Right lung (tissue), 10 donors: Measurements from ENCODE around the gene XRCC3. TPM values are rescaled to one million over a fixed set of nuclear protein-coding genes. Genes with fewer than 3 reads are reported as not detected.

Experiments used
- DNase-seq, 2 donors: peaks; one replicate each; pipeline ENCODE4 v3.0.0-alpha.2; 2013
- long read RNA-seq, 8 donors: transcript quantifications; one replicate each; lab custom pipeline, GENCODE V29; 2026
- polyA plus RNA-seq, 5 donors: library from polyadenylated mRNA; unstranded; fragments of 120-200 nt; gene quantifications; one replicate each; pipeline versions ENCODE4 v1.2.1 to v1.2.3, GENCODE V29; 2013; ENCODE audit warnings: inconsistent platforms in 1 of 5, low replicate concordance in 1 of 5; ENCODE audit not compliant: insufficient read length in 5 of 5, insufficient read depth in 1 of 5

The XRCC3 gene
- polyA plus RNA-seq, result 10 to 100 TPM; 16.5 to 26.7 (median 21.3) TPM
- long read RNA-seq, donor 1, partial matches to known transcripts, result 145 of 220 reads
- long read RNA-seq, donor 1, other reads (novel, unspliced or antisense), result 73 of 220 reads
- long read RNA-seq, donor 2, partial matches to known transcripts, result 28 of 29 reads
- long read RNA-seq, donor 2, other reads (novel, unspliced or antisense), result 0 of 29 reads
- long read RNA-seq, donor 3, partial matches to known transcripts, result 0 of 1 reads
- long read RNA-seq, donor 3, other reads (novel, unspliced or antisense), result 0 of 1 reads
- long read RNA-seq, donor 4, partial matches to known transcripts, result 0 of 1 reads
- long read RNA-seq, donor 4, other reads (novel, unspliced or antisense), result 0 of 1 reads
- long read RNA-seq, donor 5, partial matches to known transcripts, result 0 of 2 reads
- long read RNA-seq, donor 5, other reads (novel, unspliced or antisense), result 0 of 2 reads
- long read RNA-seq, donor 6, partial matches to known transcripts, result 0 of 3 reads
- long read RNA-seq, donor 6, other reads (novel, unspliced or antisense), result 0 of 3 reads
- long read RNA-seq, donor 7, partial matches to known transcripts, result 0 of 5 reads
- long read RNA-seq, donor 7, other reads (novel, unspliced or antisense), result 0 of 5 reads
- long read RNA-seq, donor 8, partial matches to known transcripts, result 13 of 14 reads
- long read RNA-seq, donor 8, other reads (novel, unspliced or antisense), result 0 of 14 reads

GRCh38 chr14:103715052-103716000, at the start of gene XRCC3, which contains the start of gene ZFYVE21:
Gene XRCC3, minus strand, starts transcription at chr14:103715451. Its CDS starts 4,364 bp downstream, at chr14:103711087.
Gene ZFYVE21, plus strand, starts transcription at chr14:103715810. Its CDS starts 32 bp downstream, at chr14:103715842.
- peak; percentile 99 for DNase-seq

DNA sequence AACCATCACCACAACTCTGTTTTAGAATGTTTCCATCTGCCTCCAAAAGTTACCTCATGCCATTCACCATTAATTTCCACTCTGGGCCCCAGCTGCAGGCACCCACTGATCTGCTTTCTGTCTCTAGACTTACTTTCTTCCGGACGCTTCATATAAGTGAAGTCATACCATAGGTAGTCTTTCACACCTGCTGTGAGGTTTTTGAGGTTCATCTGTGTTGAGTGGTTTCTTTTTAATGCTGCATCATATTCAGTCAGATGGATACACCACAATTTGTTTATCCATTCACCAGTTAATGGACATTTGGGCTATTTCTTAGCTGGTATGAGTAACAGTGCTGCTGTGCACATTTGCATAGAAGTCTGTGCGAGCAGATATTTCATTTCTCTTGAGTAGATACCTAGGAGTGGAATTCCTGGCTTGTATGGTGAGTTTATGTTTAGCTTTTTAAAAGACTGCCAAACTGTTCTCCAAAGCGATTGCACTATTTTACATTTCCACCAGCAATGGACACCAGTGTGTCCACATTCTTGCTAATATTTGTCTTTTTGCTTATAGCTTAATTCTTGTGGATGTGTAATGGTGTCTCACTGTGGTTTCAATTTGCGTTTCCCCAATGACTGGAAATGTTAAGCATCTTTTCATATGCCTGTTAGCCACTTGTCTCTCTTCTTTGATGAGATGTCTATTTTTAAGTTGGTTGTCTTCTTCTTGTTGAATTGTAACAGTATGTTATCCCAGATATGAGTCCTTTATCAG, 48.7 kb upstream of the XRCC3 start:
- DNase-seq, result no peak

- no peak for DNase-seq
Observed at GRCh38 chr14:103762541-103762940, 47.3 kb upstream of the XRCC3 start.

DNA sequence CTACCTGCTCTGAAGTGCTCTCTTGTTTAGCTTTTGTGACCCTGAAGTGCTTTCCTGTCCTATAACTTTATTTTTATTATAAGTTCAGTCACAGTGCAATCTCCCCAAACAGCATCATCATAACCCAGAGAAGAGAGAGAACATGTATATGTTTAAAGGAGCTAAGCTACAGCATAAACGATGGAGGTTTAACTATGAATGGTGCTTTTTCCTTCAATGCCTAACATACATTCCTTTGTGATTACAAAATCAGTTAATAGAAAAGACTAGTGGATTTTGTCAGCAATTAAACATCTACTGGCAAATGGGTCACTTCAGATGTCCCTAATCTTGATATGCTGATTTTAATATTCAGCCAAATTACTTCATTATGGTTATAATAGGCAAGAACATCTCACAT, 46.8 kb upstream of the XRCC3 start:
- no peak for DNase-seq

DNA sequence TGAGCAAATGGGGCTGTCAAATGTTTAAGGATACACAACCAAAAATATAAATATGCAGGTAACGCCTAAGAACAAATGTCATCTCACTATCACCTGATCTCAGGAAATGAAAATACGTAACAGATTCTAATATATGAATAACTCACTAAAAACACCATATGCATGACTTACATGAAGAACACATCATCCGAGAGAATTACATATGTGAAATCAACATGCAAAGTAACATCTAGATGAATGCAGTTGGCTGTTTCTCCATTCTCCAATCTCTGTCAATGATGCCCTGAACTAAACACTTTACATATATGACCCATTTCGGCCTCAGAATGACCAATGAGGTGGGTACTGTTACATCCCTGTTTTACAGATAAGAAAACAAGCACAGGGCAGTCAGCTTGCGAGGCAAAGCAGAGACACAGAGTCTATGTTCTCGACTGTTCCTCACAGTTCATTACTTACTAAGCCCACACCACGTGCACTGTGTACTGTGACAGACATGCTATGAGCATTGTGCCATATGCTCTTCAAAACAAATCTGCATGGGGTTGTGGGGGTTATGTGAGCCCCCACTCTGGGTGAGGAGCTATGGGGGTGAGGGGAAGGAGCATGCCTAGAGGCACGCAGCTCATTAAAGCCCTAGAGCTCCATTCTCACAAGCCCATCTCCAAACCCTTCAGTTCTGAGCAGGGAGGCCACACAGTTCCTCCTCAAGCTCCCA, 43.0 kb upstream of the XRCC3 start:
- no peak for DNase-seq

- DNase-seq, result no peak
Observed at GRCh38 chr14:103755060-103755459, 39.8 kb upstream of the XRCC3 start.

DNA sequence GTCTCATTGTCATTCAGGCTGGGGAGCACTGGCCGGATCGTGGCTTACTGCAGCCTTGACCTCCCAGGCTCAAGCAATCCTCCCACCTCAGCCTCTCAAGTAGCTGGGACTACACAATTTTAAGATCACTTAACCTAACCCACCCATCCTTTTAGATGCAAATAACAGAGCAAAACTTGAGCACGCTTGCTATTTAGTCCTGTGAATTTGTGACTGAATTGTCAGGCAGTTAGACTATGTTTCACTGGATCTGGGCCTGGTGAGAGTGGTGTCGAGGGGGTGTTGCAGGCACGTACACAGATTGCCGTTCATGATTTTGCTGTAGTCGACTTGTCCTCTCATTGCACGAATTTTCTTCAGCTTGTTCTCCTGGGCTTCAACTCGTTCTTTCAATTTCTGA, 38.5 kb upstream of the XRCC3 start:
- DNase-seq, result no peak

DNA sequence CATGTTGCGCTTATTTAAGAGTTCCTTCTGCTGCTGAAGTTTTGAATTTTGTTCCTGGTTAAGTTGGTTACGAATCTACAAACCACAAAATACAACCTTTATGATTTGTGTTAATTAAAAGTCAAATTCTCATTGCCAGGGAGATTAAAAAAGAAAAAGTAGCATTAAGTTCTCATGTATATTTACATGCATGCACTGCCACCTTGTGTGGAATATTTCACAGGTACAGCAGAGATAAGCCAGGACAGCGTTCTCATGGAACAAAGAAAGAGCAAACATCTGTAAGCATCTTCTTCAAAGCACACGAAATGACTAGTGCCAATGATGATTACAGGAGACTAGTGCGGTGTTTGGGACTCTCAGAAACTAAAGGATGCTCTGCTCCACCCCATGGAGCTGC, 34.6 kb upstream of the XRCC3 start:
- no peak for DNase-seq

- no peak for DNase-seq
Observed at GRCh38 chr14:103749452-103749851, 34.2 kb upstream of the XRCC3 start.

DNA sequence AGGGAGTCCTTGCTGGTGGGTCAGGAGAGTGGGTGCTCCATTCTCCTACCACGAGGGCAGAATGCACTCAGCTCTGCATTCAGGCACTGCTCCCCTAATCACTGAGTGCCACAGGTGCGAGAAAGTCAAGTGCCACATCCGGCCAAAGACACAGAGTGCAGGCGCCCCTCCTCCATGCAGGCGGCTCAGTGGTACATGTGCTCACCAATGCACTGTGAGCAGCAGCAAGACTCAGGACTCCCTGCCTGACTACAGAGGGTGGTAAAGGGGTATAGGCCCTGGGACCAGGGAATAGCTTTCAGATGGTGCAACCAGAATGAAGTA, 33.2 kb upstream of the XRCC3 start:
- no peak for DNase-seq

GRCh38 chr14:103746701-103747100, 31.4 kb upstream of the XRCC3 start:
- DNase-seq, result no peak

DNA sequence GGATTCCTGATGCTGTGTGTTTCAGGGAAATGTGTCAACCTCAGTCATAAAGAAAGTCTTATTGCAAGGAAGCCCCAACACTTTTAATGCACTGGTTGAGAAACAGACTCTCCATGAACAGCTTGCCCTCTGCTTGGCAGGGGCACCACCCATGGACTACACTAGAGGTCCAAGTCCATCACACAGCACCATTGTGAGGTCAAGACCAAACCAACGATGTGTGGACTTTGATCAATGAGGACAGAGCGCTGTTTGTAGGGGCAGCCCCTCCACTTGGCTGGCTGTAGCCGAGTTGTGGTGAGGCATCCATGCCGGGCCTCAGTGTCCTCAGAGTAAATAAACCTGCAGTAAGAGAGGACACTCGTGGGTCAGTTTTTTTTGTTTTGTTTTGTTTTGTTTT, 30.2 kb upstream of the XRCC3 start:
- no peak for DNase-seq

GRCh38 chr14:103744621-103745395, 29.6 kb upstream of the XRCC3 start:
- DNase-seq, result no peak

DNA sequence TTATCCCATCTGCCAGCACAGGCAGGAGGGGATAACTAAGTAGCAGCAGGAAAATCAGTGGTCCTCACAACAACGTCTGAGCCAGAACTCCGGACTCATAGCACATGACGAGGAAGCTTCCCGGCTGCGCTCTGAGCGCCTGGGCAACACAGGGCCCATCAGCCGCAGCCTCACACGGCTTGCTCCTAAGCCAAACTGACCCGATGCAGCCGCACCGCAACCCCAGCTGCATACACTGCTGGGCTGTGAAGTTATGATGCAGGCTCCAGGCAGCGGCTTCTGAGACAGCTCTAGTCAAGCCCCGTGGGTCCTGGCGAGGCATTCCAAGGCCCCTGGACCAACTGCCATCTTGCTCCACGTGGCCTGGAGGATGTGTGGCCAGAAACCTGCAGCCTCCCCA, 28.4 kb upstream of the XRCC3 start:
- DNase-seq, result no peak

- no peak for DNase-seq
Observed at GRCh38 chr14:103742499-103743255, 27.4 kb upstream of the XRCC3 start.

DNA sequence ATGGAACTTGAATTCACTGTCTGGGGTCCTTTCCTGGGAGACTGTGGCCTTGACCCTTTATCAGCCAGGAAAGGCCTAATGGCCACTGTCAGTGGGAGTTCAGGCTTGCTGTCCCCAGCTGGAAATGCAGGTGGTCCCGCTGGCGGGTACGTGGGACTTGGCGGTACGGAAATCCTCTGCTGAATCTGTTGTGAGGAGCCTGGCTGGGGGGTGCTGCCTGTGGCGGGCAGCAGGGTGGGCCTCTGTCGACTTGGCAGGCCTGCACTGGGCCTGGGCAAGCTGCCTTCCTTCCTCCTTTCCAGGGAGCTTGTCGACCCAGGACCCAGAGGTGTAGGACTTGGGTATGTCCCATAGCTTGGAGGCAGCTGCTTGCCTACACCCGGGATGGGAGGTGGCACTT, 26.6 kb upstream of the XRCC3 start:
- DNase-seq, result no peak

GRCh38 chr14:103740991-103741689, 25.9 kb upstream of the XRCC3 start:
- DNase-seq, result no peak

GRCh38 chr14:103739793-103740501, 24.7 kb upstream of the XRCC3 start:
- no peak for DNase-seq
